Endometrium (tissue), 2 donors: ENCODE measurements around the gene CD300LG.
"Not testable (repeated sequence)": the region's sequence is repeated elsewhere in the genome, so short reads cannot be mapped to it uniquely, and the experiment has no call there.

Source experiments
- FAIRE-seq: peaks from 2 replicates; lab custom pipeline; 2012; peaks lifted over from hg19 to GRCh38; lab: Jason Lieb, UNC
- donor health status: control.
- donor health status: control.

The CD300LG gene

DNA sequence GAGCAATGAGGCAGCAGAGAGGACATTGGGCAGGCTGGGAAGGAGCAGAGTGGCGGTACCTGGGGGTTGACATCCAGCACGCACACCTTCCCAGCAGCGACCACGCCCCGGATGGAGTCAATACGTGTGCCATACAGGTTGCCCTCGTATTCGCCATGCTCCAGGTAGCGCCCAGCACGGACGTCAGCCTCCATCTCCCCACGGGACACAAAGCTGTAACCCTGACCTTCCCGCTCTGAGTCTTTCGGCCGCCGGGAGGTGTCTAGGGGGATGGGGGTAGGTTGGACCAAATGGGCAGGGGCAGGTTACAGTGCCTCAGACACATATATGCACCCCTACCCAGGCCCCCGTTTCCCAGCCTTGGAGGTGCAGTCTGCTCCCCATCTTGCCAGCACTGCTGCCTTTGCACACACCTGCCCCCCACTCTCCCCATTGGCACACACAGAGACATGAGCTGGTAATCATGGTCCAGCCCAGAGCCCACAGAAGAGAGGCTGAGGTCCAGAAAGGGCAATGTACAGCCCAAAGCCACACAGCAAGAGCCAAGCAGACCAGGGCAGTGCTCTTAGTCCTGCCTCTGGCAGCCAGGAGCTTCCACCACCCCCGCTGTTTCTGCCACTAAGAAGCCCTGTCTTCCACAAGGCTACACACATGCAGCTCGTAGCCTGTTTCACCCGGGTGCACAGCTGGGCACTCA, 32.9 kb downstream of the CD300LG start:
- FAIRE-seq: no peak

DNA sequence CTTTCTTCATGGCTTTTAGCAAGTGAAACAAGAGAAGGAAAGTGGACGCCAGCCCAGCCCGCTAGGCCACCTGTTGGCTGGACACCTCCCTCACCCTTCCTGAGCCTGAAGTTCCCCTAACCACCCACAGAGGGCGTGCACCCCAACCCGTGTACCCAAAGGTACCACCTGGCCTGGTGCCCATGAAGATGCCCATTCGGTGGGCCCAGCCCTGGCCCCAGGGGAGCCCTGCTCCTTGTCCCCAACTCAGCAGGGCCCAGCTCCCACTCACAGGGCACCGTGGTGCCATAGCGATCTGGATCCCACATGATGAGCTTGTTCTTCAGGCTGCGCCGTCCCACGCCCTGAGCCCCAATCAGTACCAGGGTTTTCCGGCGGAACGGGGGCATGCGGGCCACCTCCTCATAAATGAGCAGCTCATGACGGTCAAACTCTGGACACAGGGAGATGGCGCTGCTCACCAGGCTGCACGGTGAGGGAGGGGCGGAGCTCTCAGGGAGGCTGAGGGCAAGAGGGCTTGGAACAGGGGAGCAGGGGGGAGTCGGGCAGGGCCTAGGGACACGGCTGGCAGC, 33.5 kb downstream of the CD300LG start:
- no peak for FAIRE-seq

DNA sequence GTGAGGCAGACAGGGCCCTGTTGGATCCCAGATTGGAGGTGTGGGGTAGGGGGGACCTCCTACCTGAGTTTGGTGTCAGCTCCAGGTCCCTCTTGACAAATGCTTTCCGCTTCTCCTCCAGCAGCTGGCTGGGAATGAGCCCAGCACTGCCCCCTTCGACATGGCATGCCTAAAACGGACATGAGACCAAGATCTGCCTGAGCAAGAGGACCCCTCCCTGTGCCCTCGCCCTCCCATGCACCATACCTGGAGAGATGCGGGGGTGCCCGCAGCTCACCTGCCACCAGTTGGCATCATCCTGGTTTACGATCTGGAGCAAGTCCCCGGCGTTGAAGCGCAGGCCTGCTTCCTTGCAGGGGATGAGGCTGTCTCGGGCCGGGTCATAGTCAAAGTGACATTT, 34.2 kb downstream of the CD300LG start:
- FAIRE-seq: no peak

DNA sequence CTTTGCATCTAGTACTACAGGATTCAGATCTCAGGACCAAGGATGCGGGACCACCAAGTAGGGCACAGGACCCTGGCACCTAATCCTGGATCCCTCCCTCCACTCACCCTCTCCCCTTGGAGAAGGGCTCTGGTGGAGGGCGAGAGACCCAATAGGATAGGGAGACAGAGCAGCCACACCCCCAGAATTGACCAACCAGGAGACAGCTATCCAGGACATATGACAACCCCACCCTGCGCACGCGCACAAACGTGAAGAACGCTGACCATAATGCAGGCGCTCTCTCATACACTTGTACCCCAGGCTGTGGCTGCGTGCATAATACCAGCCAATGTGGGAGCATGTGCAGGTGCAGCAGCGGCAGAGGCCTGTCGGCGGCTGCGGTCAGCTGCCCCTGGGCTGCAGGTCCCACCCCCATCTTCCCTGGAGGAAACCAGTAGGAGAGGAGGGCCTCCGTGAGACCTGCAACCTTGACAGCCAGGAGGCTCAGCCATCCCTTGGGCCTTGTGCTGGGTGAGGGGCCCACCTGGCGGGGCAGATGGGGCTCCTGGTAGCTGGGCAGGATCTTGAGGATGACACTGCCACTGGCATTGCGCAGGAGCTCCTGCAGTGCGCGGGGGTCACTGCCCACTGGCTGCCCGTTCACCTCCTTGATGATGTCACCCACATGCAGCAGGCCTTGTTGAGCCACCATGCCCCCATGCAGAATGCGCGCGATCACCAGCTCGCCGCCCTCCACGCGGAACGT, 35.0 kb downstream of the CD300LG start:
- FAIRE-seq: no peak

DNA sequence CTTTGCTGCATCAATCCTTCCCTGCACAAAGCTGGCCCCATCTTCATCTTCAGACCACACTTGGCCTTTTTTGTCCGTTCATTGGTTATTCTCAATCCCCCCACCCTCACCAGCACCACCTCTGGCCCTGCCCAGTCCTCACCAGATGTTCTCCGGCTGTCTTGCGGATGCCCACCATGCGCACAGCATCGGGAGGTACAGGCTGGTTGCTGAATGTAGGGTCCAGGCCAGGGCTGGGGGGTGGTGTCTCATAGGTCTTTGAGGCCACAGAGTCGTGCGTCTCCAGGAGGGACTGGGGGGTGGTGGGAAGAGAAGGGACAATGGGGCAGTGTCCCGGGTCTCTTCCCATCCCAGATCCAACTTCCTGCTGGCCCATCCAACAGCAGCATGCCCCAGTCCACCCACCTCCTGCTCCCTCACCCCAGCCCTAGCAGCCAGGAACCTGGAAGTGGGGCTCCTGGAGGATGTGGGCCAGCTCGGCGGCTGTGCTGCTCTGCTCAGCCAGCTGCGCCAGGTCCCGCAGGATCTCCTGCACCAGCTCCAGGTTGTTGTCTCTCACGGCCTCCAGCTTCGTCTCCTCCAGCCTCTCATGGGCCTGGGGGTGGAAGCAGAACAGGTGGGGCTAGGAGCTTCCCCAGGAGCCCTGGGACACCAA, 35.9 kb downstream of the CD300LG start:
- no peak for FAIRE-seq

DNA sequence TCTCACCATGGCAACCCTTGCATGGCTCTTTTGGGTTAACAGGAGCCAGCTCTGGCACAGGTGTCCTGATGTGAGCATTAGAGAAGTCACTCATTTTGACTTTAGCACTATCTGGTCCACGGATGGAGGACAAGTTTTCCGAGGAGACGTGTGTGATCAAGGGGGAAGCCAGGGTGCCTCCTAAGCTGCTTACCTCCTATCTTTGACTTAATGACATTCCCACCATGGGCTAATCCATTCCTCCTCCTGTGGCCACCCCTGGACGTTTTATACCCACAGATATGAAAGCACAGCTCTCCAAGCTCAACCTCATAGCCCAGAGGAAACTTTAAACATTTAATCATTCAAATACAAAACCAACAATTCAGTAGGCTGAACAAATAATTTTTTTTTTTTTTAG, 41.6 kb downstream of the CD300LG start:
- FAIRE-seq: no peak

DNA sequence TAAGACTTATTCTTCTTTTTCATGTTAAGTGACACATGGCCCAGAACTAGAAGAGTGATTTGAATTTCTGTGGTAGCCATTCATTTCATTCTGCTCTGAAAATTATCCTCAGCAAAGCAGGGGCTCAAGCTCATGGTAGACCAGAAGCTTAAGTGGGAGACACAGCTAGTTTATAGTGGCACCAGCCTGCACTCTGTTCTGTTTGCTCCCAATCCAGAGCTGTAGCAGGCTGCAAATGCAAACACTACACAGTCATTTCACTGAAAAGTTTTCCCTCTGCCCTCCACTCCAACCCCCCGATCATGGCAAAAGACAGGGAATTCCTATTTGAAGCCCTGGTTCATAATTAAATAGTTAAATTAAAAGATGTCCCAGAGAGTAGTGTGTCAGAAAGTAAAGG, 43.3 kb downstream of the CD300LG start:
- no peak for FAIRE-seq

DNA sequence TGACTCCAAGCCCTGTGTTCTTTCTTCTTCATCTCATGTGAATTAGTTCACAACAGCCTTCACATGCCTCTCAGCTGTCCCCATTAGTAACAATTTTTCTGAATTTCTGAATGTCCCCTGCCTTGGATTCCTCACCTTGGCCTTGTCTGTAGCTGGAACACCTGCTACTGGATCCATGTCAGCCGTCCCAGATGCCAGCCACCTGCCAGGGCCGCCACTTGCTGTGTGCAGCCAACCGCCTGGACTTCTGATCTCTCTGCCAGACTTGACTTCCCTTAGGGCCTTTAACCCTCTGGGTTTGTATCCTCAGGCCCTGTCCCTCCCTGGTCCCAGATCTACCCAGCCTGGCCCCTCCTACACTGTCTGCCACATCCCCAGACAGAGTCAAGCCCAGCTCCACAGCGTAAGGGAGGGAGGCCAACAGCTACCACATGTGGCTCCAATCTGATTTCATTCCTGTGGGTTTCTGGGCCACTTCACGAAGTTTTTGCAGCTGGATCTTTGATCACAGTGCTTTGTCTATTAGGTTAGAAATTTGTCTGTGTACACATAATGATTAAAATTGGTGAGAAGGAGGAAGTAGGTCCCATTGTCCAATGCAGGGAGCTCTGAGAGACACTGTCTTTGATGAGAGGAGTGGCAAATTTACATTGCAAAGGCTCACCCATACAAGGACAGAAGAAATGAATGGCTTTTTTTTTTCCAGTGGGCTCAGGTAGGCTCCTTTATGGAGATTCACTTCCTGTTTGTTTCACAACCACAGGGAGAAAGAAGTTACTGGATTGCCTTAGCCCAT, 45.1 kb downstream of the CD300LG start:
- FAIRE-seq: no peak

DNA sequence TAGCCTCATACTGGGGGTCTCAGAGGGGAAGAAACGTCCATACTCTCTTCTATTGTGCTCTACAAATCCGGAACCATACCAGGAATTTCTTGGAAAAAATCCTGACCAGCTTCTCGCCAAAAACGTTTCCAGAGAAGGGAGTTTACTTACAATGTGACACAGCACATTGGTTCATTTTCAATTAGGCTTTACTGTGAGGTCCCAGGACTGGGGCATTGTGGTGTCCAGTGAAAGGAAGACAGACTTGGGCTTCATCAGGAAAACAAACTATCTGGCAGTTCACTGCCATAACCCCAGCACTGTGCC, 45.6 kb downstream of the CD300LG start:
- no peak for FAIRE-seq

DNA sequence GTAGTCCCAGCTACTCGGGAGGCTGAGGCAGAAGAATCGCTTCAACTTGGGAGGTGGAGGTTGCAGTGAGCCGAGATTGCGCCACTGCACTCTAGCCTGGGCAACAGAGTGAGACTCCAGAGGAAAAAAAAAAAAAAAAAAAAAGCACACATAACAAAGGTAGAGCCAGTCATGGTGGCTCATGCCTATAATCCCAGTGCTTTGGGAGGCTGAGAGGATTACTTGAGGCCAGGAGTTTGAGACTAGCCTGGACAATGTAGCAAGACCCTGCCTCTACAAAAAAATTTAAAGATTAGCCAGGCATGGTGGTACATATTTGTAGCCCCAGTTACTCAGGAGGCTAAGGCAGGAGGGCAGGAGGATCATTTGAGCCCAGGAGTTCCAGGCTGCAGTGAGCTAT, 47.5 kb downstream of the CD300LG start:
- not testable (repeated sequence) for FAIRE-seq

DNA sequence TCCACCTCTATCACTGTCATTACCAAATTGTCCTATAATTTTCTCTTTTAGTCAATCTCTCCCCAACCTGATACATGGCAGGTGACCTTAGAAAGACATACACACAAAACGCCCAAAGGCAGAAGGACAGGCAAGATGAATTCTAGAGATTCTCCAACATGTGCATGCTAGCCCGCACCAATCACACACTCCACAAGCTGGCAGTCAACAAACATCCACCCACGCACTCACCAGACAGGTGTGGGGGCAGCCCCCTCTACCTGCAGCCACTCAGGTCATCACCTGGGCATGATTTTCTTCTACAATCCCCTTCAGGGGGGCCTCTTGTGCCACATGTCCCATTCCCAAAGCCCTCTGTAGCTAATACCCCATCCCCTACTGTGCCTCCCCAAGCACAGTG, 50.9 kb downstream of the CD300LG start:
- no peak for FAIRE-seq

DNA sequence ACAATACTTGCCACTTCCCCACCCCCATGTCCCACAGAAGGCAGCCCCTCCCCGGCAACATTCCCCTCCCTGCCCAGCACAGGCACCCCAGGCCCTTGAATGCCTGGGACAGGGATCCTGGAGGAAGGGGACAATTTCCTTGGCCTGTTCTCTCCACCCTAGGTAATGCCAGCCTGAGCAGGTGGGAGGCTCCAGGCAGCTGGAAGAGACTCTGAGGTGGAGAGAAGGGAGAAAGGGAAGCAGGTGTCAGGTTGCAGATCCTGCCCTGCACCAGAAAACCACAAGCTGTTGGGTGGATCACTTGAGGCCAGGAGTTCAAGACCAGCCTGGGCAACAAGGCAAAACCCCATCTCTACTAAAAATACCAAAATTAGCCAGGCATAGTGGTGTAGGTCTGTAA, 51.5 kb downstream of the CD300LG start:
- no peak for FAIRE-seq

DNA sequence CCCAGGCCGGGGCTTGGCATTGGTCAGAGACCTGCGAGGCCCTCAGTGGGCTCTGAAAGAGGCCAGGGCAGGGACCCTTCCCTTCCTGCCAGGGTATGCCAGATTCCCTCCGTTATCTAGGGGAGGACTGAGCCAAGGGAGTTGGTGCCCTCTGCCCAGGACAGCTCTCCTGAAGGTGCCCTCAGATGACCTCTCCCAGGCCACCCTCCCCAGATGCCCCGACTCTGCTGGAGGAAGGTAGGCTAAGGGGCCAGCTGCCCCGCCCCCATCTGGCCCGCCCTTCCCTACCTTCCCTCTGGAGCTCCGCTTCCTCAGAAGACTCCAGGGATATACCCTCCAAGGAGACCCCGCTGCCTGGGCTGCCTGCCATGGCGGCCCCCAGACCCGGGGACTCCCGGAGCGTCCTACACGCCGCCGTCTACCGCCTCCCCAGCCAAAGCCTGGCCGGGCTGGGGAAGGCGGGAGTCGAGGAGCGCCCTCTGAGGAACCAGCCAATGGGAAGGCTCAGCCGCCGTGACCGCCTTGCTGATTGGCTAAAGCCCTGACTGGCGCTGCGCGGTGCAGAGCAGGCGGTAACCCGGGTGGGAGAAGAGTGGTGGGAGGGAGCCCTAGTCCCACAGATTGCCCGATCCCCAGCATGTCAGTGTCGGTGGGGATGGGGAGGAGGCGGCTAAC, 53.3 kb downstream of the CD300LG start:
- no peak for FAIRE-seq

DNA sequence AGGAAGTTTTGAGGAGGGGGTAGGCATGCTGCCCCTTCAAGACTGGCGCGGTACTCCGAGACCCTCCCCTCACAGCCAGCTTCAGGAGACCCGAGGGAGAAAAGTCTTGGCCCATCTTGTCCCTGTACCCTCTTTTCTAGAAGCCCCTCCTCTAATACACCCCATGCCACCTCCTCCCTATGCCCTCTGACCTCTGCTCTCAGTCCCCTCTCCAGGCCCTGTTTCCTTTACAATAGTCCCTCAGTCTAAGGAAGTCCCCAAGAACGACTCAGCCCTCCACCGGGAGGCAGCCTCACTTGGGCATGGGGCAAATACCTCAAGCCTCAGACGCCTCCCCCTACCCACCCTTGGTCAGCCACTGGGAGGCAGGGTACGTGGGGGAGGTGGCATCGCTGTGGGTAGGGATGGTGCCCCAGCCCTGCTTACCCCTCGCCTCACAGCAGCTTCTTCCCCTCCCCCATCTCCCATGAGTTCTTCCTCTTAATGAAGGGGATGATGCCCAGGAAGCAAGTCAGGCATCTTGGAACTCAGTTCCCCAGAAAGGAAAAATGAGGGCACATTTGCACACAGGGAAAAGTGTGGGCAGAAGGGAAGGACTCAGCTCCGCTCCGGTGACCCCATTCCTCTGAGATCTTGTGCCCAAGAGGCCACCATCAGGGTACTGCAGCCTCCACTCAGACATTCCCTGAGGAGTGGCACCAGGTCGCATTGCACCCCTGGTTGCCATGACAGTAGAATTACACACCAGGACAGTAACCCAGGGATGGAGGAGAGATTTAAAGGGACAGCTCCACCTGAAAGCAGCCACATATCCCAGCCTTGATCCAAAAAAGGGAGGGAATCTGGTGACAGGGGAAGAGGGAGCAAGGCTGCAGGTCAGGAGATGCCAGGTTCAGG, 54.1 kb downstream of the CD300LG start:
- FAIRE-seq: no peak

DNA sequence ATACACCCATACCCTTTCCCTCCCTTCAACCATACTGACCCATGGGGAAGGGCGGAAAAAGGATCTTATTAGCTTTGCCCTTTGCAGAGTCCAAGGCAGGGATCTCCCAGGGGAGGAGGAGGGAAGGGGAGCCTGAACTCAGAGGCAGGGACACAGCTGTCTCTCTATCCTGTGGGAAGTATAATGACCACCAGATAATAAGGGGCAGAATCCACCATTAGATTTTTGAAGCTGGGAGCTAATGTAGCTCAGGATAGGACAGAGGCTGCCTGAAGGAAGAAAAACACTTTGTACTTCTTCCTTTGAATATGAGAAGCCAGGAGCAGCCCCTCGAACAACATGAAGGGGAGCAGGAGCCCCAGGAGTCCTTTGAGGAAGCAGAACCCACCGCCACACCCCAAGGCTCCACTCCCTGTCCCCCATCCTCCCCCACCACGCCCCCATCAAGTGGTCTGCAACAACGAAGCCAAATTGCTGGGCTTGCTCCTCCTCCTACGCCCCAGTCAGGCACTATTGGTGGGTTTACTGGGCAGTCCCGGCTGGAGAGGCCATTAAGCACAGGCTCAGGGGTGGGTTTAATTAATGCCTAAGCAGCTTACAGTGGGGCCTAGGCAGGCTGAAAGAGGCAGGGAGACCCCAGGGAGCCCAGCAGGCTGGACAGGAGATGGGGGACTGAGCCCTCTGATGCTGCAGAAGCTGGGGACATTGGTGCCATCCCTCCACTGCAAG, 55.0 kb downstream of the CD300LG start:
- FAIRE-seq: no peak

DNA sequence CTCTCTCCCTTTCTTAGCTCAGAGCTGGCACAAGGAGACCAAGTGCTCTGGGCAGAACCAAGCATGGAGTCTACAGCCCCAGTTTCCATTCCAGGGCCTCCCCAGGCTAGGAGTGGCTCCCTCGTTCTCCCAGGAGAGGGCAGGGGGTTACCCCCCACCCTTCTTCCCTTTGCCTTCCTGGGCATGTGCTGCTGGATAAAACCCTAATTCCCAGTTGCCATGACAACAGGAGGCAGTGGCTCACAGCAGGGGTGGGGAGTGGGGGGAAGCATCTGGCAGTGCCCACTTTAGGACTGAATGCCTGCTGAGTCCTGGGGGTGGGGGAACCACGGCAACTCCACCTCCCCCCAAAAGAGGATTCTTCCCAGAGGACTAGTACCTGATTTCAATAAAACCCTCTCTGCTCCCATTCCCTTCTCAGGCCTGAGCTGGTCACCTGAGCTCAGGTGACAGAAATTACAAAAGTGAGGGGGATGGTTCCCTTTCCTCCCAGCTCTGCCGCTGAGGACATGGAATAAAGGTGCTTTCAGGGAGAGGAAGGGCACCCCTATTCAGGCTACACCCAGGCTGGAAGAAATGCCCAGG, 58.5 kb downstream of the CD300LG start:
- FAIRE-seq: no peak

DNA sequence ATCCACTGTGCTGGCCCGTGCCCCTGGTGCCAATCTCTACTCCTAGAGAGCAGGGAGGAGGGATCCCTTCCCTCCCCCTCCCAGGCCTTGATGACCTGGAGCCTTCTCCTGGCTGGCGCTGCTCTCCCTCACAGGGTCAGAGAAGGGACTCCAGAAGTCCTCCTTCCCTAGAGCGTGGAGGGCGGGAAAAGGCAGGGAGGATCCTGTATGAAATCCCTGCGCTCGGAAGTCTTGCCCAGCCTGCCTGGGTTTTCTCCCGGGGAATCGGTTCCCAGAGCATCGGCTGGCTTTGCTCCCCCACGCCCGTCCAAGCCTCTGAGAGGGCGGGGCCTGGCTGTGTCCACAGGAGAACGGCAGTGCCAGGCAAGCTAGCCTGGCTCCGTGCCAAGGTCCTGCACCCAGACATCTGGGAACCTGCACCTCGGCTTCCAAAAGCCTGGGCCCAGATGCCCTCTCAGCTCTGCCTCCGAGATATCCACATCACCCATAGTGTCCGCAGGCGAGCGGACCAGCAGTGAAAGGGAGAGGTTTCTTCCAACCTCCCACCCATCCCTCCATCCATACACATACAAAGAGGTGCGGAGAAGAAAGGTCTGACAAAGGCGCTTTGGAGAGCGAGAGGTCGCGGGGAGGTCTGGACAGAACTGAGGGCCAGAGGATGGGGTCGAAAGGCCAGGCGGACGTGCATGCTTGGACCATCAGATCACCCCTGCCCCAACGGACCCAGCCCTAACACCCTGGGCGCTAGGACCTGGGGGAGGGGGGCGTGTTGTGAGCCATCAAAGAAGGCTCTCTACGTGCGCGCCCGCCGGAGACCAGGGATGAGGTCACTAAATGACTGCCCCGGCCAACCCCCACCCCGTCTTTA, 59.2 kb downstream of the CD300LG start:
- FAIRE-seq: no peak

DNA sequence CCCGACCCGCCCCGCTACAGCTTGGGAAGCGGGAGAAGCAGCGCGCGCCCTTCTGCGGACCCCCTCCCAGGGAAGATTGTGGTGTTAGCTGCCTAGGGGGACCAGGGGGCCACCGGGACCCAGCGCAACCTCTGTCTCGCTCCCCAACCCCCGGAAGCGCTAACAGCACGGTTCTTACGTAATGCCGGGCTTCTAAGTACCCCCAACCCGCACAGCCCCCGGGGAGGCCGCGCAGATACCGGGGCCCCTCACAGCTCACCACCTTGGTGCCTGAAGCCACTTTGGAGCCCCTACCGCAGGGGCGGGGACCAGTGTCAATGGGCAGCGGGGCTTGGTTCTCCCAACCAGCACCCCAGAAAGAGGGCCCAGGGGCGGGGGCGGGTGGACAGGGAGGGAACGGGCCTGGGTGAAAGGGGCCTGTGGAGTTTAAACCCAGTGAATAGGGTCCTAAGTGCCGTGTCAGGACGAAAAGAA, 60.0 kb downstream of the CD300LG start:
- FAIRE-seq: no peak
